HG03571 (cell line): Measurements from ENCODE around the gene POLE.

Experiments
- ATAC-seq: cut with Tn5 transposase; IDR thresholded peaks from one replicate; pipeline ENCODE4 v1.9.1; 2021; ENCODE audit not compliant: unreplicated experiment

Gene POLE

GRCh38 chr12:132617822-132618682, 69.1 kb downstream of the POLE start:
- ATAC-seq, result no peak

DNA sequence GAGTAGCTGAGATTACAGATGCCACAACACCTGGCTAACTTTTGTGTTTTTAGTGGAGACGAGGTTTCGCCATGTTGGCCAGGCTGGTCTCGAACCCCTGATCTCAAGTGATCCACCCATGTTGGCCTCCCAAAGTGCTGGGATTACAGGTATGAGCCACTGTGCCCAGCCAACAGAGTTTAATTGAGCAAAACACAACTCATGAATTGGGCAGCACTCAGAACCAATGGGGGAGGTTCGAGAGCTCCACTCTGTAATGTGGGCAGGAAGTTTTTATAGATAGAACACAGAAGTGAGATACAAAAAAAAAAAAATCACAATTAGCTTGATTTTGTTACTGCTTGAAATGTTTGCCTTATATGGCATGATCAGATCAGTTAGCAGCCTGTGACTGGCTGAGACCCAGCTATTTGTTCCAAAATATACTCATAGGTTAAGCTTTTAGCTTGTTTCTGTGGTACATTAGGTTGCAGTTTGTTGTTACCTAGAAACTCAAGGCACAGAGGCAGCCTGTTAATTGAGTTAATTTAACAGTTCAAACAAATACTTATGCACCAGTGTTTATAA, 69.9 kb downstream of the POLE start:
- no peak for ATAC-seq

- no peak for ATAC-seq
Measured at GRCh38 chr12:132615579-132616038, 71.5 kb downstream of the POLE start.

- ATAC-seq, result no peak
Measured at GRCh38 chr12:132614861-132615578, 72.1 kb downstream of the POLE start.

DNA sequence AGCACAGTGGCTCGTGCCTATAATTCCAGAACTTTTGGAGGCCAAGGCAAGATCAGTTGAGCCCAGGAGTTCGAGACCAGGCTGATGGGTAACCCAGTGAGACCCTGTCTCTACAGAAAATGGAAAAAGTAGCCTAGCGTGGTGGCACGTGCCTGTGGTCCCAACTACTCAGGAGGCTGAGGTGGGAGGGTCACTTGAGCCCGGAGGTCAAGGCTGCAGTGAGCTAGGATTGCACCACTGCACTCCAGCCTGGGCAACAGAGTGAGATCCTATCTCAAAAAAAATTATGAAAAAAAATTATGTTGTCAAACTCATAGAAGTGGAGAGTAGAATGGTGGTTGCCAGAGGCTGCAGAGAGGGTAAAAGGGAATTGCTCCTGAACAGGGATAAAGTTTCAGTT, 73.1 kb downstream of the POLE start:
- no peak for ATAC-seq

GRCh38 chr12:132611620-132612019, 75.5 kb downstream of the POLE start:
- no peak for ATAC-seq

DNA sequence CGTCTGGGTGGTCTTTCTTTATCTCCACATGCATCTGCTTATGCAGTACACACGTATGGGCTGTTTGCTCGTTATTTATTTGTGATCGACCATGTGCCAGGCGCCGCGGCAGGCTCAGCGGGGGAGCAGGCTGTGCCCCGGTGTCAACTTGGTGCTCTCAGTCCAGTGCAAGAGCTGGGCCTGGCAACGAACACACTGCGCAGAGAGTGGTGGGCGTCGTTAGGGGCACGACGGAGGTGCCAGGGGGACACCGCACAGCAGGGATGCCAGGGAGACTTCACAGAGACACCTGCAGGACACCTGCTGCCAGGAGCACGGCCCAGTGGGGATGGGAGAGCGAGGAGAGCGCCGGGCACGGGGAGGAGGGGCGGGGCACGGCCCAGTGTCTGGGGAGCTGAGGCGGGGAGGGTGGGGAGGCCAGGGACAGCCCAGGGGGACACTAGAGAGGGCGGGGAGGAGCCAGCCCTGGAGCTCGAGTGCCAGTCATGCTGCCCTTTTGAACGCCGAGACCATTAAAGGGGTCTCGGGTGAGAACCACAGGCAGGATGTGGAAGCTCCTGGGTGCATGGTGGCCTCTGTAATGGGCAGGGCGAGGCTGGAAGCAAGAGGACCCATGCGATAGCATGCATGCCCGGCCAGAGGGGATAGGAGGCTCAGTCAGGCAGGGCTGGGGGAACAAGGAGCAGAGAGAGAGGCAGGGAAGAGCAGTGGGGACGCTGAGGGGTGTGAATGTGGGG, 76.1 kb downstream of the POLE start:
- ATAC-seq, result no peak

- no peak for ATAC-seq
Measured at GRCh38 chr12:132610051-132610759, 76.9 kb downstream of the POLE start, which contains the start of gene LRCOL1. Gene LRCOL1 (minus strand): TSS chr12:132610582. CDS start chr12:132606251, 4,331 bp downstream.

DNA sequence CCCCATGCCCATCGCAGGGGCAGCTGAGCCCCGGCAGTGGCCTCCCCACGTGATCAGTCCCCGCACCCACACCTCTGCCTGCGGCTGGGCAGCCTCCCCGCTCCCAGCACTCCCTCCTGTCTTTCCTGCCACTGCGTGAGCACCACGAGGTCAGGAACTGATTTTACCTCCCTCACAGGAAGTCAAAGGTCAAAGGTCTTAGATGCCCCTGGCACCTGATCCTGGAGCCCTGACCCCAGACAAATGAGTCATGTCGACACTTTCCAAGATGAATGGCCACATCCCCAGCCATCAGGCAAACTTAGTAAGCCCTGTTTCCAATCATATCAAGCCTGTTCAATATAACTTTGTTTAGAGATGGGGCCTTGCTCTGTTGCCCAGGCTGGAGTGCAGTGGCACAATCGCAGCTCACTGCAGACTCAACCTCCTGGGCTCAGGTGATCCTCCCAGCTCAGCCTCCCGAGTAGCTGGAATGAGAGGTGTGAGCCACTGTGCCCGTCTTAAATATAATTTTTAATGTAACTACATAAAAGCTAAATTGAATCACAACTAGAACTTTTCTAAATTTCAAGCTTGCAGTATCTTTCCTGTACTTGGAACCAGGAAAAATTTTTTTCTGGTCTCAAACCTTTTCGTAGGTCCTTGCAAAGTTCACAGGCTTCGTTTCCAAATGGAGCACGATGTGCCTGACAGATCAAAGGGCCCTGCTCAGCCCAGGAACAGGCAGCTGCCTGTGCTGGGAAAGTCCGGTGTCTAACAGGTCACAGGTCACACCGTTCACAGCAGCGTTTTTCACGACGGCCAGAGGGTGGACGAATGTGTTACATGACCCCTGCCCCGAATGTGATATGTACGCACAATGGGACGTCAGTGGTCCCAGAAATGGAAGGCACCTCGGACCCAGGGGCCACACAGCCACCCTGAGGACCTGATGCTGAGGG, 78.6 kb downstream of the POLE start:
- ATAC-seq, result no peak

DNA sequence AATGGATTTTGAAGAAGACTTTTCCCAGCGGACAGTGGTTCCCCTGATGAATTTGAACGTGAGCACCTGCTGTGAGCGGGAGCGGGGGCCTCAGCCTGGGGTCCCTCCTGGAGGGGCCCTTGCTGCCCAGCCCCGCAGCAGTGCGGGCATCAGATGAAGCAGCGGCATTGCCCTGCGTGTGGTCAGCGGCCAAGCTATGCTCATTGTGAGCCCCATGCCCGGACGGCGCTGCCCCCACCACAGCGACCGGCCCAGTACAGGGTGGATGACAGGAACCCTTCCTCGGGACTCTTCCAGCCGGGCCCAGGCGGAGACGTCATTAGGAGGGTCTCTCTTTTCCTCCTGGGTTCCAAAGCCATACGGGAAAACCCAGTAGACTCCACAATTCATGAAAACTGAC, 80.2 kb downstream of the POLE start:
- ATAC-seq, result no peak

GRCh38 chr12:132606466-132606865, 80.7 kb downstream of the POLE start:
- ATAC-seq, result no peak

DNA sequence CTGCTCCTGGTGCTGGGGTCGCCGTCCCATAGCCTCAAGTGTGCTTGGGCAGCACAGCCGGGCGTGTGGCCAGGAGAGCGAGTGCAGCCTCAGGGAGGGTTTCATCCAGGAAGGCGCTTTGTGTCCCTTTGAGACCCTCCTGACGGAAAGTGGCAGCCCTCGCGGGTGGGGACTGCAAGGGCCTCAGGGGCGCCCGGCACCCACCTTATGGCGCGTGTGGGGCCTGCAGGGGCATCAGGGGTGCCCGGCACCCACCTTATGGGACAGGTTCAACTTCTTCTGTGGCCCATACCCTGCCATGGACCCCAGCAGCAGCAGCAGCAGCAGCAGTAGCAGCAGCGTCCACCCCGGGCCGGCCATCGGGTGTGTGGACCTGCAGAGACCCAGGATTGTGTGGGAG, 81.2 kb downstream of the POLE start:
- no peak for ATAC-seq

DNA sequence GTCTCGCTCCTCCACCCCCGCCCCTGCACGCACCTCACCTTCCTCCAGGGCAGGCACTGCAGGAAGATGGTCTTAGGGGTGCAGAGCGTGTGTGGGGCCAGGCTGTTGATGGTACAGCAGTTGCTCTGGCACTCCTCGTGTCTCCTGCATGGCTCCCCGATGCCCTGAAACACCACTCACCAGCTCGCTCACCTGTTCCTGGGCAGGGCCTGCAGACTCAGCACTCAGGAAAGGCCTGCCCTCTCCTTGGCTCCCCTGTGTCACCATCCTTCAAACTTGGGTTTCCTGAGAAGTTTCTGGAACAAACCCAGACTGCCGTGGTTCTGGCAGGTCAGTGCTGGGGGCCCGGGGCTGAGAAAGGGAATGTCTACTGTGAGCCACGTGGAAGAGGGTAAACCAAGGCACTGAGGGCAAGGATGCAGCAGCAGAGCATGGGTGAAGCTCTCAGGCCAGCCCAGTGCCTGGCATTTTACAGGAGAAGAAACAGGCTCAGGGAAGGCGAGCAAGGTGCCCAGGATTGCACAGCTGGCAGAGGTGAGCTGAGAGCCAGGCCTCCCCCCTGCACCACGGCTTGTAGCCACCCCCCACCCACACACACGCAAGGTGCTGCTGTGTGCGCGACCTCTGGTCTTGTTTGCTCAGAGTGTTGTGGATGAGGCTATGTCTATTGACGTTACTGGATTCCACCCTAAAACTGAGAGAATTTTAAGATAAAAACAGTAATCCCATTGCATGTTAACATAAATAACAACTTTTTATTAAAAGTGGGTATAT, 82.3 kb downstream of the POLE start:
- no peak for ATAC-seq

GRCh38 chr12:132604151-132604618, 83.0 kb downstream of the POLE start:
- no peak for ATAC-seq

GRCh38 chr12:132603240-132604150, 83.6 kb downstream of the POLE start:
- ATAC-seq, result no peak

DNA sequence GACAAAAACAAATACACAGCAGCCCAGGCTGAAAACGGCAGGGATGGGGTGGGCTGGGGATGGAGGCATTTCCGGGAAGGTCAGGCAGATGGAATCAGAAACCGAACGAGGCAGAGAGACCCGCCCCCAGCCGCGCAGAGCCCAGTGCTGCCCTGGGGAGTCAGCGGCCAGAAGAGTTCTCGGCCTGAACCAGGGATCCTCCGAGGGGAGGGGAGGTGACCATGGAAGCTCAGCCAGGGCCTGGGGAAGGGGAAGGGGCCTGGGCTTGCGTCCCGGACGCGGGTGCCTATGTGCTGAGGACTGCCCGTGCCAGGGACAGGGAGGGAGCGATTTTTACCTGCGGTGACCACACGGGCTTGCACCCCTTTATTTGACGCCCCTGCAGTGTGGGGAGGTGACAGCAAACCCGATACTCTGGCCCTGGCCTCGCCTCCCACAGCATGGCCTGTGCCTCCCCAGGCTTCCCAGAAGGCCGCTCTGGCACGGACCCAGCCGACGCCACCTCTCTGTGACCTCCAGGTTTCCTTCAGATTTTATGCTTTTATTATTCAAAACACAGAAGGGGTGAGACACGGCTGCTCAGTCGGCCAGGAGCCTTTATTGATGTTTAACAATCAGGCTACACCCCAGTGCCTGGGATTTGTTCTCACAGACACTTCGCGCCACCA, 84.4 kb downstream of the POLE start:
- no peak for ATAC-seq
